Pulmonary artery endothelial cell (primary cell): ENCODE measurements around the gene NLGN1. TPM values are rescaled to one million over a fixed set of nuclear protein-coding genes. Genes with fewer than 3 reads are reported as not detected.

ENCODE experiments used
- DNase-seq: peaks from one replicate; pipeline ENCODE4 v3.0.0-alpha.2; 2011; ENCODE audit warnings: low read depth, low spot score
- total RNA-seq: library from RNA; depleted of rRNA; stranded (reverse); fragments of >200 nt; gene quantifications from 2 replicates; pipeline ENCODE4 v1.2.3, GENCODE V29; 2014

NLGN1 gene
- total RNA-seq, 1 donor from 2014 or later, result 37.5 TPM

DNA sequence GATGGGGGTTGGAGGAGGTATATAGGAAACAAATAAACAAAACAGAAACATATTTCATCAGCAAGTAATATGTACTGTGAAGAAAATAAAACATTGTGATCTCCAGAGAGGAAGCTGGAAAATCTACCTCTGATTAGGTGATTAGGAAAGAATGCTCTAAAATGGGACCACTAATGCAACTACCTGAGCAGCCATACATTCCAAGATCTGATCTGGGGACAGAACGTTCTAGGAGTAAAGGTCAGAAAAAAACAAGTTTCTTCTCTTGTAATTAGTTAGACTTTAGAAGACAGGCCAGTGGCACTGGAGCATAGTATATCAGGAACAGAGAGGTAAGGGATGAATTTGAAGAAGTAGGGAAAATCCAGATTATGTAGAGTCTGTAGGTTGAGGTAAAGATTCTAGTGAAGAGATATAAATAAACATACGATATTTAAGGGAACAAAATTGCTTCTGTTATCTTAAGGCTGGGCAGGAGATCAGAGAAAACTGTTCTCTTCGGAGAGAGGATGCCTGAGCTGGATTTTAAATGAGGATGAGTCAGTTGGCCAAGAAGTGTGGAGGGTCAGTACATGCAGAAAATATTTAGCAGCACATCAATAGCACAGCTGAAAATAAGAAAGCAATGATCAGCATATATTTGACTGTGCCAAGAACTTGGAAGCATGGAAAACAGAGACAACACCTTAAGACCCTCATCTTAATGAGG is 429.5 kb downstream of the NLGN1 start:
- no peak for DNase-seq

DNA sequence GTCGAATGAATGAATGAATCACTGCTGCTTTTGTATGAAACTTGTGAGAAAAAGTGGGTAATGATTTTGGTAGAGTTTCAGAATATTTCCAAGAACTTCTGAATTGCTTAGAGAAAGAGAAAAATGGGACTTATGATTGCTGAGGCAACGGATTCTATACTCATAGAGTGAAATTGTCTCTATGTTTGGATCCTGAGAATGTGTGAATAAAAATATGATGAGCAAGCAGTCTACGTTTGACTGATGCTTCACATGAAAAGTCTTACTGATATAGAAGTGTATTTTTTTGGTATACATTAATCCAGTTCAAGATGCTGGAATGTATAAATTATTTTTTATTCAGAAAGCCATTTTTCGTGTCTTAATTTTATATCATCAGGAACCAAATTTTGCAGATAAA is 441.1 kb downstream of the NLGN1 start:
- DNase-seq, result no peak

DNA sequence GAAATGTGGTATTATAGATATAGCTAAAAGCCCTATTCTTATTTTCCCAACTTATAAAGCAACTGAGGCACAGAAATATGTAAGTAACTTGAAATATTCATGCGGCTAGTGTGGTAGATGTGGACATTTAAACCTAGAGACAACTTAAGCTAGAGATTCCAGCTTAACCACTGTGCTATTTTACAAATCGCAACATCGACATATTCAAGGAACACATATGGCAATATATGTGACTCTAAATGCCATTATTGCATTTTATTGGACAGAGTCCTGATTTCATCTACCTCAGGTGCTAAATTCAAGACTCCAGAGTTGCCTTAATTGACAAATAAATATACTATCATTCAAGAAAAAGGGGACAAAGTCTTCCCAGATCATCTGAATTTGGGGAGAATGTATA is 442.3 kb downstream of the NLGN1 start:
- DNase-seq, result no peak

DNA sequence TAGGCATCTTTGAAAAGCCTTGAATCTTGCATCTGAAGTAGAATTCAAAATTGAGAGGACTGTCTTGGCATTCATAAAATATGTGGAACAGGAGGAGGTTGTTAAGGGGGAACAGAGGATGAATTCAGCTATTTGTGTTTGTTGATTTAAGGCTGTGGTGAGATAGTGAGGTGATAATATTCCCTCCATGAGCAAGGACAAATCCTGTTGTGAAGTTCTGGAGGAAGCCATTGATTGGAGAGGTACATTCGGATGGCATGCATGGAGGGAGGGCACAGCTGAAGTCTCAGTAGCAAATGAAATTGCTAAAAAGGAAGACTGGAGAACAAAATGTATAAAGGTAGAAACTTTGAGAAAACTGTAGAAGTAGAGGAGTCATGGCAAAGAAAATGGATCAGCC is 443.8 kb downstream of the NLGN1 start:
- no peak for DNase-seq

DNA sequence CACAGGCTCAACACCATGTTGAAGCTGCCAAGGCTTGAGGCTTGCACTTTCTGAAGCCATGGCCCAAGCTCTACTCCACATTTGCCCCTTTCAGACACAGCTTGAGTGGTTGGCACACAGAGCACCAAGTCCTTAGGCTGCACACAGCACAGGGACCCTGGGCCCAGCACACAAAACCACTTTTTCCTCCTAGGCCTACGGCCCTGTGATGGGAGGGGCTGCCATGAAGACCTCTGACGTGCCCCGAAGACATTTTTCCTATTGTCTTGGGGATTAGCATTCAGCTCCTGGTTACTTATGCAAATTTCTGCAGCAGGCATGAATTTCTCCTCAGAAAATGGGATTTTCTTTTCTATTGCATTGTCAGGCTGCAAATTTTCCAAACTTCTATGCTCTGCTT is 445.5 kb downstream of the NLGN1 start:
- DNase-seq, result no peak

DNA sequence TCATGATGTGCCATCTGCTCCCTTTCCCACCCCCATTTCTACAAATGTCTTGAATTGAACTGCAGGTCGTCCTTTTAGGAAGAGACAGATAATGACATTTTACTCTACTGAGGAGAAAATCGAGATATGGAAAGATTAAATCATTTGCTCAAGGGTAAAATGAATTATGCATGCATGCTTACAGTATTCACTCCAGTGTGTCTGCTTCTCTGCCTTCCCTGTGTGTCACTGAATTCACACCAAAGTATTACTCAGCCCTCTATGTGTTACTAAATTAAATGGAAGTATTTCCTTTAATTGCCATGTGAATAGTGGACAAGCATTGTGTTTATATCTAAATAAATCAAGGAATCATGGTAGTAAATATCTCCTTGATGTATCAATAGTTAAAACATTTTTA is 449.0 kb downstream of the NLGN1 start:
- no peak for DNase-seq

DNA sequence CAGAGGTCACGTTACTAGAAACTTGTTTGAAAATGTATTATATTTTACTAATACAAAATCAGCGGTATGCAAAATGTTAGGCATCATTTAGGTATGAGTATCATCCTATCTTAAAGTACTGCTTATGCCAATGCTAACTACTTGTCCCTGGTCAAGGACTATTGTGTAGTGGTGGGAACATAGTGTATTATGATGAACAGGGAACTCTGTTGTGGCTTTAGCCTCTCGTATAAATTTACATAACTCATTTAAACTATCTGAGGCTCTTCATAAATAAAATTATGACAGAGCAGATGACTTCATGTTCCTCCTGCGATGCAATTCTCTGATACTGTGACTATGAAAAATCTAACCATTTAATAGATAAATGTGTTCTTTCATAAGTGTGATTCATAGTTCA is 451.9 kb downstream of the NLGN1 start:
- no peak for DNase-seq

DNA sequence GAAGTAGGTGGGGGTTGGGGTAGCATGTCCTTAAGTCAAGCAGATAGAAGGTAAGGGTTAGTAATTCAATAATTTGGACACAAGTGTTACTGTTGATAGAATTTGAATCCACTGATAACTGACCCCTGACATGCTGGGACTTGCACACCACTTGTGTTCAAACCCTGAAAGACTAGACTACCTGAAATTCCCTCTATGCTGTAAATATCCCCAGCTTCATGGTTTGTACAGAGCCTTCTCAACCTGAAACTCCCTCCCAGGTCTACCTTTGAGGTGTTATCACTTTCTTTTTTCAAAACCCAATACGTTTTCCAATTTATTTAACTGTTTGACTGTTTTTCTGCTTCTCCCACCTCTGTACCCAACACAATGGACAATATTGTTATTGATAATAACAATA is 459.6 kb downstream of the NLGN1 start:
- no peak for DNase-seq

DNA sequence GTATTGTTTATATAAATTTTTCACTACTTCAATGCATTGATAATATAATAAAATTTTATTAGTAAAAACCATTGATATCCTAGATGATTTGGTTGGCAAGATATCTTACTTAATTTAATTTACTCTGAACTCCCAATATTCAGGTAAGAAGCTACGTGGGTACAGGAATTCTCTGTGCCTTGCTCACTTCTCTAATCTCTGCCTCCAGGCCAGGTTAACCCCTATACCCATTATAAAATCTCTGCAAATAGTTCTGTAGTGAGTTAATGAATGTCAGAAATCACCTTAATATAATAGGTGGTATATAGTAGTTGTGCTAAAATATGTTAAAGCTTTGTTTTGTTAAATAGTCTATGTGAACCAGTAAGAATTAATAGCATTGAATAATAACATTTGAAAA is 465.2 kb downstream of the NLGN1 start:
- no peak for DNase-seq

DNA sequence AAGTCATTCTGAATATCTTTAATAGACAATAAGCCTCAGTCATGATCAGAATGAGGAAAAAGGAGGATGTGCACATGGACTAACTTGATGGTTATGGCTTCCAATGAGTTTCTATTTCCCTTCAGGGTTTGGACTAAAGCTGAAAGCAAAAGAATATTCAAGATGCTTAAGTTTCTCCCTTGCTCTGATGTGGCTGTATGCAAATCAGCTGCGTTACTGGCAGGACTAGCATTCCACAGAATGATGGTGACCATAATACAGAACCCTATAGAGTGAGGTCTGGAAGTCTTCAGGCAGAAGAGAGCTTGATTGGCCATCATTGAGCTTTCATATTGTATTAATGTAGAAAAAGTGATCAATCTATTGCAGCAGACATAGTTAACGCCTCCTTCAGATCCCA is 466.0 kb downstream of the NLGN1 start:
- DNase-seq, result no peak

DNA sequence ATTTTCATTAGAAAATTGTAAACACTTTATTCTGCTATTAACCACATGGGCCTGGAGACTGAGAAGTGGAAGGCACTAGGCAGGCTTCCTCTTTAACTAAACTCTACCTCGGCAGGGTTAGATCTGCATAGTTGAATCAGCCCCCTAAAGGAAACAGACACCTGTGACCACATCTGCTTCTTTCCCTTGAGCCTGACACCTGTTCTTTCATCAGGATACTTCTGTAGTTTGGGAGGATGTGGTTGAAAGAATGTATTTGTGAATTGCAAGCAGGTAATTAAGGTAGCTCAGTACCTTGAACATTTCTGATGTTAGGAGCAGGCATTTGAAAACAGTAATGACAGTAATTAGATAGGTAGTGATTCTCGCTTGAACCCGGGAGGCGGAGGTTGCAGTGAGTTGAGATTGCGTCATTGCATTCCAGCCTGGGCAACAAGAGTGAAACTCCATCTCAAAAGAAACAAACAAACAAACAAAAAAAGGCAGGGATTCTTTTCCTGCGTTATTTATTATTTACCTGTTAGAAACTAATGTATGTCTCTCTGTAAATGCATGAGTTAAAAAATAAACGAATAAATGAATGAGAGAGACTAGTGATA is 468.5 kb downstream of the NLGN1 start:
- no peak for DNase-seq

DNA sequence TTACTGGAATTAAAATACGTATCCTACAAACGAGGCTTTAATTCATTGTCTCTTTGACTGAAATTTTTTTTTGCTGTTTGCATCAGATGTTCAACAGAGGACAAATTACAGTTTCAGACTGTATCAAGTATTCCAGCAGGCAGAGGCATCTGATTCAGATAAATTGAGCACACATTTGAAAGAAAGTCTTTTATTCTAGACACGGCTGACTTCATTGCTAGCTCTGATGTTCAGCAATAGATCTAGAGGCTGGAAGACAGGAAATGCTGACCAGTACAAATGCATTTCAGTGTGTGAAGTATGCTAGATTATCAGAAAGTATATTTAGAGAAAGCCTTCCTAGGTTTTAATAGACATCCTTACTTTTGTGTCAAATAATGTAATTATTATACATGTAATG is 472.2 kb downstream of the NLGN1 start:
- DNase-seq, result no peak

DNA sequence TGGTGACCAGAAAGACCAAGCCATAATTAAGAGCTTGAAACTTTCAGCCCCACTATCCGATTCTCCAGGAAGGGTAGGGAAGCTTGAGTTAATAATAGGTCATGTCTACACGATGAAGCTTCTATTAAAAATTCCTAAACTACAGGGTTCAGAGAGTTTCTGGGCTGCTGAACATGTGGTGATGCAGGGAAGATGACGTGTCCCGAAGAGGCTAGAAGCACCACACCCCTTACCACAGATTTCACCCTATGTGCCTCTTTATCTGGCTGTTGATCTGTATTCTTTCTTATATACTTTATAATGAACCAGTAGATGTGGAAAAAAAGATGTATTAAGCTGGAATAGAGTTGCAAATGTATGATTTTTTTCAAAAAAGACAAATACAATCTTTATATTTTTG is 473.4 kb downstream of the NLGN1 start:
- no peak for DNase-seq

DNA sequence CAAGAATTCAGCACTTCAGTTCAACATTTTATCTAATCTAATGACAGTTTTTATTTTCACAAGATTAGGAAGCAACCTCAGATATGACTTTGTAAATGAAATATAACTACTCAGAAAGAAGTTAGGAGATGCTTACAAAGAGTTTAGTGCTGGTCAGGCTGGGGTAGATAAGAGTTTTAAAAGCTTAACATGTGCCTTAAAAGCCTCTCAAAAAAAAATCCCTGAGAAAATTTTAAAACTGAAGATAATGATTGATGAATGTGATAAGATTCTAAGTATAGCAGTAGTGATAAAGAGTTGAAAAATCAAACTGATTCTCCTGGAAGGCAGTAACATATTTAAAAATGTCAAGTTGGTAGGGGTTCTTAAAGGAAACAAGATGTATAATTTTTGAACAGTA is 478.2 kb downstream of the NLGN1 start:
- DNase-seq, result no peak

DNA sequence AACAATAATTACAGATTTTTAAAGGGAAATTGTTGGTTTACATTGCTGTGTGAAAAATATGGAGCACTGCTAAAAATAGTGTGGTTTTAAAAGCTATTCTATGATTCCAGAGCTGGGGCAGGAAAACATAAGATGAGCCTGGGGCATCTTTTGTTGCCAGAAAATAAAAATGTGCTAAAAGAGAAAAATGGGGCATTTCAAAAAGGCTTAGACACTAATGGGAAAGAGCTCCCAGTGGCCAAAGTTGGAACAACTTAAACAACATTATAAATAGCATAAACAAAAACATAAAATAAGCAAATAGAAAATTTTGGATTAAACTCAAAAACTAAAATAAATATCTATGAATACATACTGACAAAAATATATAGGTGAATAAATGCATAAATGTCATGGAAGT is 478.9 kb downstream of the NLGN1 start:
- no peak for DNase-seq

DNA sequence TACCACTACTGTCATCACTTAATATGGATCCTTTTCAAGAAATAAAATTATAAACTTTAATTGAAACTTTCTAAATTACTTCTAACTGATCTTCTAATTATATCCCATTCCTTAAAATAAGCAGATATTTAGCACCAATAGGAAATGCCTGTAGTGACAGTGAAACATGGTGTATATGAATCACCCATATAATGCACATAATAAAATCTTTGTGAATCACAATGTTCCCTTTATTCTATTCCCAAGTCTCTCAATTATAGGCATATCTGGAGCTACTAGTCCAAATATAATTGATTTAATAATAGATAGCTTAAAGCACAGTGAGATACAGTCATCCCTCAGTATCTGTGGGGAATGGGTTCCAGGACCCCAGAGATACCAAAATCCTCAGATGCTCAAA is 490.3 kb downstream of the NLGN1 start:
- DNase-seq, result no peak

DNA sequence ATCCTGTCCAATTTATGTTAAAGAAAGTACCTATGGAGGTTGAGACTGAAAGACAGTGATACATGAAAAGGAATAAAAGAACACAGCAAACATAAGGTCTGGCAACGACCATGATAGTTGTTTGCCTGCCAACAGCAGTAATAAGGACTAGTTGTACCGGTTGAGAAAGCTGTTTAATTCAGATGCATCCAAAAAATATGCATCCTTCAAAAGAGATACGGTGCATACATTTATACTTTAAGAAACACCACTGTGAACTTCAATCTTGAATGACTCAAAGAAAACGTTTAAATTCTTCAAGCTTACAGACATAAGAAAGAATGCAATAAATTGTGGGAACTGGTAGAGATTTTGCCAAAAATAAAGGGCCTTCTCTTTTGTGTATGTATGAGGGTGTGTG is 492.1 kb downstream of the NLGN1 start:
- DNase-seq, result no peak

DNA sequence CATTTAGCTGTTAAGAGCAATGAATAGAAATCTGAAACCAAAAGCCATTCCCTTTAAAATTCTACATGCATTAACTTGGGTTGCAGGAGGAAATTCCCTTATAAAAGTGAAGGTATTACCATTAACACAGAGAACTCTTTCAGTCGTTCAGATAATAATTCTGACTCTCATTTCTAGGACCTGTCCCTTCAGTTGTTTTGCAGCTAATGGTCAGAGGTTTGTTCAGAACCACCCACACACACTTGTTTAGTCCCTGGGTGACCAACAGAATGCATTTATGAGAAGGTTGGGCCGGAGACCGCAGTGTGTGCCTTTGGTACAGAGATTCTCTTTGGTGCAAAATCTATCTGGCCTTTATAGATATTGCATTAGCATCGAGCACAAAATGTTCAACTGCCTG is 492.5 kb downstream of the NLGN1 start:
- DNase-seq, result no peak

DNA sequence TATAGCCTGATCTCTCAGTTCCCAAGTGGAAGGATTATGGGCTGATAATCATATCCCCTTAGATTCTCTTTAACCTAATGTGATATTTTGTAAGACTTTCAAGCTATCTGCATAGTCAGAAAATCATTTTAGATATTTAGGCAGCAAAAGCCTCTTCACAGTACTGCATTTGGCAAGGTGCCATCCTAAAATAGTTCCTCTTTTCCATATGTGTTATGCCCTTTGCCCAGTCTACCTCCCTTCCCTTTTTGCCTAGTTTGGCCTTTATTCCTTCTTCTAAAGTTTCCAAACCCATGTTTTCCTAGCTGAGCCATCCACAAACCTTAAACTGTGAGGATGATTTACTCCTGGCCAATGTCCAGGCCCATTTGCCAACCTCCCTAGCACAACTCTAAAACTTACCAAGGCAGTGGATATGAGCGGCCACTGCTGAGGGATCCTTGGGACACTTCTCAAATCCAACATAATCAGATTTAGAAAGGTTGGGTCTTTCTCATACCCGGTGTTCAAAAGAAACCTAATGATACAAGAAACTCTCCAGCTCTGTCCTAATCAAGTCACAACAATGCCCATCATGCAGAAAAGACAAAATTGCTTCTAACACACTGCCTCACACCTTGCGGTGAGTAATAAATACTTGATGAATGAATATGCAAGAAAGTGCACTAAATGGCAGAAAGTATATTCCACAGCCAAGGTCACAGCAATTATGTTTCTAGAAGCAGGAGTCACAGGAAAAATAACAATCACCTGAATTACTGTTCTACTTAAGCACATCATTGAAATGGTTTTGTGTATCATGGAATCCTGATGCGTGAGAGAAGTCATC is 493.9 kb downstream of the NLGN1 start:
- DNase-seq, result no peak

DNA sequence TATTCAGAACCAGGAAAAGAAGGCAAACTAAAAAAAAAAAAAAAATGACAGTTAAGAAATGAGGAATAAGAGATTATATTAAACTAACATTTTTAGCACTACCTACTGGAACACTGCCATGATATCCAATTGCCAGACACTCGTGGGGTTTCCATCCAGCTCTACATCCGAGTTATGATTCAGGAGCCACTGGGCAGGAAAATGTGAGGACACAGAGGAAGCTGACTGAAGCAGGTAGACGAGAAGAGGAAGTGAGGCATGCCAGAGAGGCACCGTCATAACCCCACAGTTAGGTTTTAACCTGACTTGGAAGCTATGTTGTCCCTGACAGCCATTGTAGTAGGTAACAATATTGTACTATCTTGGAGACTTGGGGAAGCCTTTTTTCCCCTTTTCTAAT is 495.0 kb downstream of the NLGN1 start:
- DNase-seq, result peak; percentile 17

DNA sequence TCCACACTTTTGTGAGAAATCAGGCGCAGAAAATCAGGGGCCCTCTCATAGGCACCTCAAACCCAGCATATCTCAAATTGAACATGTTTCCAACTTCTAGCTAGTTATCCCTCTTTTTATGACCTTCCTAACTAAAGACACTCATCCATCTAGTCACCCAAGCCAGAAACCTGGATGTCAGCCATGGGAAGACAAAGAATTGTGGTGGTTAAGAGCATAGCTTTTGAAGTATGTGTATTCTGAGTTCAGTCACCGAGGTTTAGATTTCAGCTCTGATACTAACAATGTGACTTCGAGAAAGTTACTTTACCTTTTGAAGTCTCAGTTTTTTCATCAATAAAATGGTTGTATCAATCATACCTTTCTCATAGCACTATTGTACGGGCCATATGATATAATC is 495.5 kb downstream of the NLGN1 start:
- no peak for DNase-seq

DNA sequence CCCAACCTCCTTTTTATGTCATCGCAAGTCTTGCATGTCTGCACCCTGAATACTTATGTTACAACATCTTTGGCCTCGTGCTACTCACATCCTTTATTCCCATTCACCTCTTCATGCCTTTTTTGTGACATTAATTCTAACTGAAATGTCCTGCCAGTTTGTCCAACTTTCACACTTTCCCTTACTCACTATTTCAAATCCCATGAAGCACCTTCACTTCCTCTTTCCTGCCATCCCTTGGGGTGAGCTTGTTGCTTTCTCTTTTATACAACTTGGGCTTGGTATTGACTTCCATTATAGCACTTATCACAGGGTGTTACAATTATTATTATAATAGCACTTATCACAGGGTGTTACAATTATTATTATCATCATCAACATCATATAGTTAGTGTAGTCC is 496.3 kb downstream of the NLGN1 start:
- DNase-seq, result no peak

DNA sequence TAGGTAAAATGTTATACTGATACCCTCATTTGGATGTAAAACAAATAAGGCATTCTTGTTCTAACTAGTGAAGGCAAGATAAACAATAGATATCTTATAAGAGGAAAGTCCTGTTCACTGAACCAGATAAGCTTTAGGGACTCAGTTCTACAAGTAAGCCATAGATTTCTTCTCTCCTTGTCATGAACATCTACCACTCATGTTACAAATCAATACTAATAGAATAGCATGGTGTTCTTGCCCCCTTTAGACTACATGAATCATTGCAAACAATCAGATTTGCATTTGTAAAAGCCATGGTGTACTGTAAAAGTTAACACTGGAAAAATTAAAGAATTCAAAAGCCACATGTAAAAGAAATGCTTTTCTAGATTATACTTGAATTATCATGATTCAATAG is 500.1 kb downstream of the NLGN1 start:
- no peak for DNase-seq
